GM23248 (cell line): ENCODE measurements around the gene AOPEP. TPM values are rescaled to one million over a fixed set of nuclear protein-coding genes. Genes with fewer than 3 reads are reported as not detected.
"Not testable (repeated sequence)": the region's sequence is repeated elsewhere in the genome, so short reads cannot be mapped to it uniquely, and the experiment has no call there.

ENCODE experiments used
- DNase-seq: peaks from one replicate; pipeline ENCODE4 v3.0.0-alpha.2; 2015
- H2AFZ ChIP-seq: fragments of 200-600 bp; sonication (generic); 2 replicates; pipeline ENCODE4 v1.6.1; 2016; ENCODE audit warnings: antibody characterized with exemption
- H3F3A ChIP-seq: fragments of 200-600 bp; sonication (generic); 2 replicates; pipeline ENCODE4 v1.6.1; 2016; ENCODE audit warnings: mild to moderate bottlenecking, antibody characterized with exemption, mixed run types; ENCODE audit not compliant: insufficient read depth
- H3K27ac ChIP-seq: fragments of 200-600 bp; sonication (generic); 2 replicates; pipeline ENCODE4 v1.5.1; 2016; ENCODE audit warnings: mild to moderate bottlenecking
- H3K27me3 ChIP-seq: fragments of 200-600 bp; sonication (generic); replicated peaks from 2 replicates; pipeline ENCODE4 v1.6.1; 2016; ENCODE audit warnings: mild to moderate bottlenecking; ENCODE audit not compliant: insufficient read depth
- H3K36me3 ChIP-seq: fragments of 200-600 bp; sonication (generic); 2 replicates; pipeline ENCODE4 v1.6.1; 2016; ENCODE audit warnings: low read depth, mild to moderate bottlenecking
- H3K4me1 ChIP-seq: fragments of 200-600 bp; sonication (generic); 2 replicates; pipeline ENCODE4 v1.6.1; 2016; ENCODE audit warnings: mild to moderate bottlenecking; ENCODE audit not compliant: insufficient read depth
- H3K4me2 ChIP-seq: fragments of 200-600 bp; sonication (generic); one replicate; pipeline ENCODE4 v1.6.1; 2016; ENCODE audit warnings: mild to moderate bottlenecking; ENCODE audit not compliant: unreplicated experiment
- H3K4me3 ChIP-seq: fragments of 200-600 bp; sonication (generic); 2 replicates; pipeline ENCODE4 v1.5.1; 2016; ENCODE audit warnings: mild to moderate bottlenecking
- H3K79me2 ChIP-seq: fragments of 200-600 bp; sonication (generic); 2 replicates; pipeline ENCODE4 v1.6.1; 2016; ENCODE audit warnings: mild to moderate bottlenecking; ENCODE audit not compliant: insufficient read depth
- H3K9ac ChIP-seq: fragments of 200-600 bp; sonication (generic); 2 replicates; pipeline ENCODE4 v1.6.1; 2016; ENCODE audit warnings: mild to moderate bottlenecking
- H3K9me2 ChIP-seq: fragments of 200-600 bp; sonication (generic); 2 replicates; pipeline ENCODE4 v1.6.1; 2016; ENCODE audit warnings: mixed run types, mild to moderate bottlenecking, moderate library complexity; ENCODE audit not compliant: insufficient read depth
- H3K9me3 ChIP-seq: fragments of 200-600 bp; sonication (generic); one replicate; pipeline ENCODE4 v1.6.1; 2017; ENCODE audit warnings: low read depth
- H4K20me1 ChIP-seq: fragments of 200-600 bp; sonication (generic); 2 replicates; pipeline ENCODE4 v1.6.0; 2016; ENCODE audit not compliant: insufficient read depth
- EZH2 ChIP-seq: fragments of 200-600 bp; sonication (generic); IDR thresholded peaks from 2 replicates; pipeline ENCODE4 v1.6.1; 2018; ENCODE audit warnings: antibody characterized with exemption, mild to moderate bottlenecking; ENCODE audit not compliant: insufficient read depth, poor library complexity, severe bottlenecking
- EZH2phosphoT487 ChIP-seq: fragments of 200-600 bp; sonication (generic); IDR thresholded peaks from 2 replicates; pipeline ENCODE4 v1.6.1; 2018; ENCODE audit warnings: antibody characterized with exemption, moderate library complexity, mild to moderate bottlenecking, low read depth; ENCODE audit not compliant: insufficient read depth
- WGBS, 2 experiments: methylation state at CpG; one replicate each; pipeline ENCODE4 v1.1.6; 2015 to 2017; ENCODE audit warnings: low lambda C conversion rate in 2 of 2, low coverage in 1 of 2; ENCODE audit errors: missing lambda C conversion rate in 2 of 2; 5-methylcytosine and 5-hydroxymethylcytosine counted together
- in situ Hi-C: fragments of 300-500 bp; cut with MboI; formaldehyde crosslinking; loops from 2 replicates; pipeline ENCODE4 v1.15.0; 2020
- polyA plus RNA-seq: library from polyadenylated mRNA; unstranded; fragments of >200 nt; fragmentation: Nextera tagmentation; extraction: Ambion mirVana; gene quantifications from 2 replicates; pipeline ENCODE4 v1.2.1, GENCODE V29; 2016
- total RNA-seq: library from RNA; depleted of rRNA; stranded (reverse); fragments of >200 nt; shearing (Covaris generic); gene quantifications from 2 replicates; pipeline ENCODE4 v1.2.3, GENCODE V29; 2014

AOPEP gene
- total and polyA plus RNA-seq, 2 experiments from 2014 or later, result 90.0 to 120 TPM

GRCh38 chr9:94874316-94874715 is 147.8 kb downstream of the AOPEP start:
- Histone ChIP-seq H3F3A (peaks cover 76% of the 10 kb centered on the region), H4K20me1 (no peaks in the 10 kb centered on the region), H3K36me3 (no peaks in the 10 kb centered on the region), H3K9ac (peak overlapping the region; percentile 30), H3K27ac (peak overlapping the region; percentile 99), H3K4me1 (peaks cover 81% of the 10 kb centered on the region), H3K9me2 (no peaks in the 10 kb centered on the region), H3K79me2 (peaks cover 4% of the 10 kb centered on the region; the same call in 1 of the 2 replicates), H3K4me2 (peak overlapping the region; percentile 72), H3K9me3 (no peaks in the 10 kb centered on the region), H2AFZ (no peak overlapping the region), H3K4me3 (peak overlapping the region; percentile 13), H3K27me3 (no peaks in the 10 kb centered on the region)
- TF ChIP-seq EZH2 (no peak), EZH2phosphoT487 (no peak)
- DNase-seq, result peak; percentile 88
- in situ Hi-C loops, result no loop called here
- 1% methylated on average over 3 of the region's 3 CpGs for WGBS, 2 experiments

- DNase-seq, result no peak
- Histone ChIP-seq H3F3A (peaks cover 73% of the 10 kb centered on the region), H3K27ac (peak overlapping the region; percentile 99), H3K9ac (peak overlapping the region; percentile 24; the same call in 1 of the 2 replicates), H3K36me3 (no peaks in the 10 kb centered on the region), H4K20me1 (no peaks in the 10 kb centered on the region), H2AFZ (no peak overlapping the region), H3K9me3 (no peaks in the 10 kb centered on the region), H3K9me2 (no peaks in the 10 kb centered on the region; the same call in 1 of the 2 replicates), H3K79me2 (peaks cover 4% of the 10 kb centered on the region; the same call in 1 of the 2 replicates), H3K27me3 (no peaks in the 10 kb centered on the region), H3K4me1 (peaks cover 75% of the 10 kb centered on the region), H3K4me3 (no peak overlapping the region), H3K4me2 (peak overlapping the region; percentile 72)
- in situ Hi-C loops, result no loop called here
- WGBS, 2 experiments, result 84 to 89% methylated on average over 5 of the region's 5 CpGs
- TF ChIP-seq EZH2, result no peak
- TF ChIP-seq EZH2phosphoT487, result no peak
Measured at GRCh38 chr9:94875300-94876020, 149.0 kb downstream of the AOPEP start.

- H3K9me3 ChIP-seq, in situ Hi-C loops, H3K36me3 ChIP-seq, H3K9me2 ChIP-seq, H3K4me3 ChIP-seq, H4K20me1 ChIP-seq, H3K79me2 ChIP-seq, H3K27me3 ChIP-seq: not testable (repeated sequence)
- 3 to 4% methylated on average over 3 of the region's 3 CpGs for WGBS, 2 experiments
- Histone ChIP-seq H3K9ac (peak overlapping the region; percentile 36; the same call in 1 of the 2 replicates), H3K4me2 (peak overlapping the region; percentile 32), H3K27ac (peak overlapping the region; percentile 68), H2AFZ (peak overlapping the region; percentile 47), H3F3A (peaks cover 56% of the 10 kb centered on the region), H3K4me1 (peaks cover 61% of the 10 kb centered on the region)
- peak; percentile 41 for DNase-seq
Measured at GRCh38 chr9:94878804-94879203, 152.3 kb downstream of the AOPEP start.

GRCh38 chr9:94879230-94879629 is 152.7 kb downstream of the AOPEP start:
- in situ Hi-C loops, result no loop called here
- H3K4me3 ChIP-seq, result no peak overlapping the region
- H3K9me3 ChIP-seq, result no peaks in the 10 kb centered on the region
- H3K9ac ChIP-seq, result peak overlapping the region; percentile 36; the same call in 1 of the 2 replicates
- no peak for DNase-seq
- no peaks in the 10 kb centered on the region for H3K36me3 ChIP-seq
- H3K27me3 ChIP-seq, result no peaks in the 10 kb centered on the region
- H3F3A ChIP-seq, result peaks cover 52% of the 10 kb centered on the region
- peak overlapping the region; percentile 32 for H3K4me2 ChIP-seq
- no peaks in the 10 kb centered on the region for H4K20me1 ChIP-seq
- H3K9me2 ChIP-seq, result no peaks in the 10 kb centered on the region; the same call in 1 of the 2 replicates
- peaks cover 56% of the 10 kb centered on the region for H3K4me1 ChIP-seq
- peak overlapping the region; percentile 68 for H3K27ac ChIP-seq
- peak overlapping the region; percentile 47 for H2AFZ ChIP-seq
- TF ChIP-seq EZH2 (no peak), EZH2phosphoT487 (no peak)
- peaks cover 13% of the 10 kb centered on the region; the same call in 1 of the 2 replicates for H3K79me2 ChIP-seq
